ENCODE measurements around the gene GABBR2.
A peak's percentile ranks its signal among the peaks of the same experiment; 100 is the strongest.

The GABBR2 gene

GRCh38 chr9:98547606-98548005, 161.1 kb downstream of the GABBR2 start:
- DNase-seq (ENCODE audit: low read depth in 2 of 2), result no peak
- H3K4me3 ChIP-seq (replicated peaks in 1 of 2; ENCODE audit: low read depth in 2 of 2, low read length in 2 of 2), result no peak overlapping the region
- TF ChIP-seq CTCF (IDR thresholded peaks at IDR 0.05; ENCODE audit: low read depth, low read length), result no peak

- no peak for DNase-seq (ENCODE audit: low read depth in 2 of 2)
- no peak overlapping the region for H3K4me3 ChIP-seq (replicated peaks in 1 of 2; ENCODE audit: low read depth in 2 of 2, low read length in 2 of 2)
- no peak for TF ChIP-seq CTCF (IDR thresholded peaks at IDR 0.05; ENCODE audit: low read depth, low read length)
Observed at GRCh38 chr9:98545021-98545420, 163.7 kb downstream of the GABBR2 start.

GRCh38 chr9:98541684-98542230, 167.0 kb downstream of the GABBR2 start:
- no peak for TF ChIP-seq CTCF (IDR thresholded peaks at IDR 0.05; ENCODE audit: low read depth, low read length)
- no peak overlapping the region for H3K4me3 ChIP-seq (replicated peaks in 1 of 2; ENCODE audit: low read depth in 2 of 2, low read length in 2 of 2)
- DNase-seq (ENCODE audit: low read depth in 2 of 2), result no peak

- no peak for TF ChIP-seq CTCF (IDR thresholded peaks at IDR 0.05; ENCODE audit: low read depth, low read length)
- no peak overlapping the region for H3K4me3 ChIP-seq (replicated peaks in 1 of 2; ENCODE audit: low read depth in 2 of 2, low read length in 2 of 2)
- DNase-seq (ENCODE audit: low read depth in 2 of 2), result no peak
Observed at GRCh38 chr9:98540476-98540875, 168.3 kb downstream of the GABBR2 start.

- TF ChIP-seq CTCF (IDR thresholded peaks at IDR 0.05; ENCODE audit: low read depth, low read length), result no peak
- peak; percentile 18 to 33 for DNase-seq (ENCODE audit: low read depth in 2 of 2)
- no peak overlapping the region for H3K4me3 ChIP-seq (replicated peaks in 1 of 2; ENCODE audit: low read depth in 2 of 2, low read length in 2 of 2)
Observed at GRCh38 chr9:98539954-98540353, 168.8 kb downstream of the GABBR2 start.

GRCh38 chr9:98538626-98539031, 170.1 kb downstream of the GABBR2 start:
- peak in 1 of 2 donors; percentile 45 for DNase-seq (ENCODE audit: low read depth in 2 of 2)
- no peak overlapping the region for H3K4me3 ChIP-seq (replicated peaks in 1 of 2; ENCODE audit: low read depth in 2 of 2, low read length in 2 of 2)
- TF ChIP-seq CTCF (IDR thresholded peaks at IDR 0.05; ENCODE audit: low read depth, low read length), result no peak

- no peak overlapping the region for H3K4me3 ChIP-seq (replicated peaks in 1 of 2; ENCODE audit: low read depth in 2 of 2, low read length in 2 of 2)
Observed at GRCh38 chr9:98538203-98538602, 170.5 kb downstream of the GABBR2 start.

More at GRCh38 chr9:98538203-98538602, 170.5 kb downstream of the GABBR2 start:
- no peak for DNase-seq (ENCODE audit: low read depth in 2 of 2)
- TF ChIP-seq CTCF (IDR thresholded peaks at IDR 0.05; ENCODE audit: low read depth, low read length), result peak; percentile 9
